Measurements from ENCODE around the gene GAD1.

The GAD1 gene

DNA sequence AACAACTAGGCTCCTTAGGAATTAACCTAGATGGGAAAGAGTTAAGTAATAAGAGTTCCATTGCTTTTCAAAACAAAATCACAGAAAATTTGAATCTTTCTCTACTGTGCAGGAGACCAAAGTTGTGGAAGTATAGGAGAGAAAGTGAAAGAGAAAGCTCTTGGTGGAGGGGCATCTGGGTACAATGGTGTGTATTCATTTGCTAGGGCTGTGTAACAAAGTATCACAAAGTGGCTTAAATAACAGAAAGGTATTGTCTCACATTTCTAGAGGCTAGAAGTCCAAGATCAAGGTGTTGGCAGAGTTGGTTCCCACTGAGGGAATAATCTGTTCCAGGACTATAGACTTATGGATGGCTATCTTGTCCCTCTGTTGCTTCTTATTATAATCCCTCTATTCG, 61.8 kb downstream of the GAD1 start:
- DNase-seq (ENCODE audit: low read depth, low spot score), result no peak
- TF ChIP-seq, protein P1, sequence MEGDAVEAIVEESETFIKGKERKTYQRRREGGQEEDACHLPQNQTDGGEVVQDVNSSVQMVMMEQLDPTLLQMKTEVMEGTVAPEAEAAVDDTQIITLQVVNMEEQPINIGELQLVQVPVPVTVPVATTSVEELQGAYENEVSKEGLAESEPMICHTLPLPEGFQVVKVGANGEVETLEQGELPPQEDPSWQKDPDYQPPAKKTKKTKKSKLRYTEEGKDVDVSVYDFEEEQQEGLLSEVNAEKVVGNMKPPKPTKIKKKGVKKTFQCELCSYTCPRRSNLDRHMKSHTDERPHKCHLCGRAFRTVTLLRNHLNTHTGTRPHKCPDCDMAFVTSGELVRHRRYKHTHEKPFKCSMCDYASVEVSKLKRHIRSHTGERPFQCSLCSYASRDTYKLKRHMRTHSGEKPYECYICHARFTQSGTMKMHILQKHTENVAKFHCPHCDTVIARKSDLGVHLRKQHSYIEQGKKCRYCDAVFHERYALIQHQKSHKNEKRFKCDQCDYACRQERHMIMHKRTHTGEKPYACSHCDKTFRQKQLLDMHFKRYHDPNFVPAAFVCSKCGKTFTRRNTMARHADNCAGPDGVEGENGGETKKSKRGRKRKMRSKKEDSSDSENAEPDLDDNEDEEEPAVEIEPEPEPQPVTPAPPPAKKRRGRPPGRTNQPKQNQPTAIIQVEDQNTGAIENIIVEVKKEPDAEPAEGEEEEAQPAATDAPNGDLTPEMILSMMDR (IDR thresholded peaks at IDR 0.05; ENCODE audit: insufficient read depth, low read length, missing control alignments), result no peak
- H3K4me3 ChIP-seq (ENCODE audit: low read depth, low read length), result no peak overlapping the region
- CTCF ChIA-PET, result no interaction called here
- POLR2A ChIA-PET, result no interaction called here

GRCh38 chr2:170881840-170882239, 65.2 kb downstream of the GAD1 start:
- TF ChIP-seq, protein P1 (IDR thresholded peaks at IDR 0.05; ENCODE audit: insufficient read depth, low read length, missing control alignments), result no peak
- CTCF ChIA-PET, result interaction anchor here (3.2 kb wide), 1 partner anchor 9 kb away, joined by 30 read pairs; no protein-coding TSS in a partner anchor
- POLR2A ChIA-PET, result no interaction called here
- DNase-seq (ENCODE audit: low read depth, low spot score), result no peak
- H3K4me3 ChIP-seq (ENCODE audit: low read depth, low read length), result no peak overlapping the region

DNA sequence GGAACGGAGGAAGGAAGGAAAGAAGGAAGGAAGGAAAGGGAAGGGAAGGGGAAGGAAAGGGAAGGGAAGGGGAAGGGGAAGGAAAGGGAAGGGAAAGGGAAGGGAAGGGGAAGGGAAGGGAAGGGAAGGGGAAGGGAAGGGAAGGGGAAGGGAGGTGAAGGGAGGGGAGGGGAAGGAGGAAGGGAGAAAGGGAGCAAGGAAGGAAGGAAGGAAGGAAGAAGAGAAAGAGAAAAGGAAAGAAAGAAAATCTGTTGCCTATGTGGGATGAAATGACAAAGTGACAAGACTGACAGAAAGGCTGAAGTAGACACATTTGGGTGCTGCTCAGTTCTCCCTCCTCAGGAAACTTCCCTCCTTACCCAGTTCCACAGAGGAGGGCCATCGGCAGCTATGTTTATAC, 66.1 kb downstream of the GAD1 start:
- no peak overlapping the region for H3K4me3 ChIP-seq (ENCODE audit: low read depth, low read length)
- TF ChIP-seq, protein P1 (IDR thresholded peaks at IDR 0.05; ENCODE audit: insufficient read depth, low read length, missing control alignments), result no peak
- ChIA-PET POLR2A (no interaction called here), CTCF (interaction anchor here (3.2 kb wide), 1 partner anchor 10 kb away, joined by 30 read pairs; no protein-coding TSS in a partner anchor)
- DNase-seq (ENCODE audit: low read depth, low spot score), result no peak

GRCh38 chr2:170883683-170884082, 67.0 kb downstream of the GAD1 start:
- DNase-seq (ENCODE audit: low read depth, low spot score), result no peak
- no peak overlapping the region for H3K4me3 ChIP-seq (ENCODE audit: low read depth, low read length)
- POLR2A ChIA-PET, result no interaction called here
- TF ChIP-seq, protein P1 (IDR thresholded peaks at IDR 0.05; ENCODE audit: insufficient read depth, low read length, missing control alignments), result no peak
- CTCF ChIA-PET, result interaction anchor here (4.7 kb wide), 1 partner anchor 10 kb away, joined by 31 read pairs; no protein-coding TSS in a partner anchor

GRCh38 chr2:170885130-170885791, 68.6 kb downstream of the GAD1 start:
- POLR2A ChIA-PET, result no interaction called here
- DNase-seq (ENCODE audit: low read depth, low spot score), result no peak
- TF ChIP-seq, protein P1 (IDR thresholded peaks at IDR 0.05; ENCODE audit: insufficient read depth, low read length, missing control alignments), result no peak
- no peak overlapping the region for H3K4me3 ChIP-seq (ENCODE audit: low read depth, low read length)
- CTCF ChIA-PET, result interaction anchor here (4.7 kb wide), 1 partner anchor 12 kb away, joined by 31 read pairs; no protein-coding TSS in a partner anchor

DNA sequence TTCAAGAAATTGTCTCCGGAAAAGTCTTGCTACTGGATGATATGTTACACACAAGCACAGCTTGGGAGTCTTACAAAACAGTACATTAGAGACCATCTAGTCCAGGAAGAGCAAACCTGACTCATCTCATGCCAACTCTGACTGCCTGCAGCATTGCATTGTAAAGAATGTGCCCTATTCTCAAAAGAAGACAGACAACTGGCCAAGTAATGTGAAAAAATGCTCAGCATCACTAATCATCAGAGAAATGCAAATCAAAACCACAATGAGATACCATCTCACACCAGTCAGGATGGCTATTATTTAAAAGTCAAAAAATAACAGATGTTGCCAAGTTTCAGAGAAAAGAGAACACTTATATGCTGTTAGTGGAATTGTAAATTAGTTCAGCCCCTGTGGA, 69.7 kb downstream of the GAD1 start:
- peak; percentile 61 for DNase-seq (ENCODE audit: low read depth, low spot score)
- CTCF ChIA-PET, result interaction anchor here (4.7 kb wide), 1 partner anchor 13 kb away, joined by 31 read pairs; no protein-coding TSS in a partner anchor
- no peak overlapping the region for H3K4me3 ChIP-seq (ENCODE audit: low read depth, low read length)
- TF ChIP-seq, protein P1 (IDR thresholded peaks at IDR 0.05; ENCODE audit: insufficient read depth, low read length, missing control alignments), result no peak
- POLR2A ChIA-PET, result no interaction called here

All from AG04449 (cell line).